Raji (cell line): ENCODE results near the gene SLC13A2.

Experiments
- POLR2A ChIP-seq: IDR thresholded peaks from 2 replicates; pipeline ENCODE4 v1.6.1; 2011; ENCODE audit warnings: low read depth, low read length, control low read depth; ENCODE audit not compliant: insufficient read depth

SLC13A2 gene

DNA sequence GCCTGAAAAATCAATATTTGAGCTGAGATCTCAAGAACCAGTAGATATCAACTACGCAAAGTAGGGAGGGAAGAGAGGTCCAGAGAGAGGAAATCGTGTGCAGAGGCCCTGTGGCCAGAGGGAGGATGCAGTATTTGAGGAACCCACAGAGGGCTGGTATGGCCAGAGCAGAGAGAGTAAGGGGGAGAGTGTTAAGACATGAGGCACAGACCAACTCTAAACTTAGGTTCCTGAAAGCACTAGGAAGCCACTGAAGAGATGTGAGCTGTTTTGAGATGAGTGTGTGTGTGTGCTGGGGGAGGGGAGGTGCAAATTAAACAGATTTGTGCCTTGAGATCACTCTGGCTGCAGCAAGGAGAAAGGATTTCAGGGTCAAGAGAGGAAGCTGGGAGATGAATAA, 10.9 kb downstream of the SLC13A2 start:
- TF ChIP-seq POLR2A: no peak

DNA sequence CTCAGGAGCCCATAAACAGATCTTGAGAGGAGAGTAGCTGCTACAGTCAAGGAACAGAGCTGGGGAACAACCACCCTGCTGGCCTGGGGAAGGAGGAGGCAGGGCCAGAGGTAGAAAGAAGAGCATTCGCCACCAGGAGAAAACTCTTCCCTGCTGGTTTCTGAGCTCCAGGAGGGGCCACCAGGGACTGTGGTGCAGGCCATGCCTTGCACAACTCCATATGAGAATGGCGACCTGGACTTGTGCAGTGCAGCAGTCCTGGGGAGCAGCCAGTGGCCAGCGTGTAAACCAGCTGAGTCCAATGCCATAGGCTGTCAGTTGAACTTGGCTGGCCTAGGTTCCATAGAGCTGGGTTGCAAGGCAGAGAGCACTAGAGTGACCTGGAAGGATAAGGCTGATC, 11.6 kb downstream of the SLC13A2 start:
- no peak for TF ChIP-seq POLR2A

DNA sequence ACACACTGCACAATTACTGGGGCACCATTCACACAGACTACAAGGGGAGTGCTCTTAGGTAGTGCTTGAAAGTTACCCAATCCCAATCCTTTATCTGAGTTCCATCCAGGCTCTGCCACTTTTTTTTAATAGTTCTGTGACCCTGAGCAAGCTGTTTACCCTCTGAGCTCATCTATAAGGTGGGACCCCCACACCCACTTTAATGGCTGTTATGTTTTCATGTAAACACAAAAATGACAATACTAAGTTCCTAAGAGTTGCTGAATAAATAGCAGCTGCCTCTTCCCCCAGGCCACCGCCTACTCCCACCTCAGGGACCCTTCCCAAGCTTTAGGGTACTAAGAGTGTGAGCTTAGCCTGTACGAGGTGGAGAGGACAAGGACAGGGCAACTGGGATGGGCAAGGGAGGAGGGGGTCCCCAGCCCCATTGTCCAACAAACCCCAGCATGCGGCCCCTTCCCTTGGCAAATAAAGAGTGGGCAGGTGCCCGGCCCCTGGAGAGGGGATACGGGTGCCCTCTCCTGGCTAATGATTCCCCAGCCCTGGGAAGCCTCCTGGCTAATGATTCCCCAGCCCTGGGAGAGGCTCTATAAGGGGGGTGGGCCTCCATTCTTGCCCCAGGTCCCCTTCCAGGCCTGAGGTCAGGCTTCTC, 14.6 kb downstream of the SLC13A2 start:
- no peak for TF ChIP-seq POLR2A

DNA sequence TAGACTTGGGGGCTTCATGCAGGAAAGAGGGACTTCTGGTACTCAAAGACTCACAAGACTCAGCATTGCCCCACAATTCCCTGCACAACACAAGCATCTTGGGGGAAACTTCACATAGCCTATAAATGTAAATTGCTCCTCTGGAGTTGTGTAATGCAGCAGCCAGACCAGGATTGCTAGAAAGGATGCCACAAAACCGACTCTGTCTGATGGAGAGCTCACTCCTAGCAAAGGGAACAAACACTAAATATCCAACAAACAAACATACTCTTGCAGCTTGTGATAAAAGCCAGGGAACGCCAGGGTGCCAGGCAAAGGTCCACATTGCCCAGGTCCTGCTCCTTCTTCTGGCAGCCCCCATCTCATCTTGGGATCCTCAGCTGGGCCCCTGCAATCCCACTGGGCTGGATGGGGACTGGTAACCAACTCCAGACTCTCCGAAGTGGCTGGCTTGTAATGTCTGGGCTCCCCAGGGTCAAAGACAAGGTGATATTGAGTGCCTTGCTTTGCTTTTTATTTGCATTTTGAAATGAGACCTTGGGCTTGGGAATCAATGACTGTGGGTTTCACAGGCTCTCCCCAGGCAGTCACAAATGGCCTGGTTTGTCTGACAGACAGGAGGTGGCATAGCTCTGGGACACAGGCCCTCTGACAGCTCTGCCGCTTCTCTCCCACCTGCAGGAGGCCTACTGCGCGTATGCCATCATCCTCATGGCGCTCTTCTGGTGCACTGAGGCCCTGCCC, 15.3 kb downstream of the SLC13A2 start:
- TF ChIP-seq POLR2A: no peak

DNA sequence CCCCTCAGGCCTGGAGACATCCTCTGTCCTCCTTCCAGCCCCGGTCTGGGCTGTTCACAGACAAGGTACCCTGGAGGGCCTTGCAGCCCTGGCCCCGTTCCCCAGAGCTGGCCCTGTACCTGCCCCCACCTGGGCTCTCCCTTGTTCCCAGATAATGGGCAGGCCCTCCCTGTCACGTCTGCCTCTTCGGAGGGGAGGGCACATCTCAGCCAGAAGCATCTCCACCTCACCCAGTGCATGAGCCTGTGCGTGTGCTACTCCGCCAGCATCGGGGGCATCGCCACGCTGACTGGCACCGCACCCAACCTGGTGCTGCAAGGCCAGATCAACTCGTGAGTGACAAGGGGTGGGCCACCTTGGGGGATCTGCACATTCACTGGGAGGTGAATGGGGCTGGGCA, 17.8 kb downstream of the SLC13A2 start:
- no peak for TF ChIP-seq POLR2A

DNA sequence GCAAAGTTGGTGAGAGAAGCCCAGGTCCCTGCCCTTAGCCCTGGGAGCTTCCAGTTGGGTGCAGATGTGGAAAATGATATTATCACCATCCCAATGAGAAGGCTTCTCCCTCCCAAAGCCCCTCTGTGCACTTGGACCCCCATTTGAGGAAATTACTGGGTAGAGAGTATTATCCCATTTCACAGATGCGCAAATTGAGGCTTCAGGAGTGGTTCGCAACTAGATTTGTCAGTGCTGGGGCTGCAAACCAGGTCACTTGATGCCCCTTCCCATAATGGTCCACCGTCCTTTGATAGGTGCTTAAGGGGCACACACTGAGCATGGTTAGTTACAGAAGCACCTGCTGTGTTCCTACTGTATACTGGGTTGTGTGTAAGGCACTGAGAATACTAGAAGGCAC, 18.4 kb downstream of the SLC13A2 start:
- no peak for TF ChIP-seq POLR2A

DNA sequence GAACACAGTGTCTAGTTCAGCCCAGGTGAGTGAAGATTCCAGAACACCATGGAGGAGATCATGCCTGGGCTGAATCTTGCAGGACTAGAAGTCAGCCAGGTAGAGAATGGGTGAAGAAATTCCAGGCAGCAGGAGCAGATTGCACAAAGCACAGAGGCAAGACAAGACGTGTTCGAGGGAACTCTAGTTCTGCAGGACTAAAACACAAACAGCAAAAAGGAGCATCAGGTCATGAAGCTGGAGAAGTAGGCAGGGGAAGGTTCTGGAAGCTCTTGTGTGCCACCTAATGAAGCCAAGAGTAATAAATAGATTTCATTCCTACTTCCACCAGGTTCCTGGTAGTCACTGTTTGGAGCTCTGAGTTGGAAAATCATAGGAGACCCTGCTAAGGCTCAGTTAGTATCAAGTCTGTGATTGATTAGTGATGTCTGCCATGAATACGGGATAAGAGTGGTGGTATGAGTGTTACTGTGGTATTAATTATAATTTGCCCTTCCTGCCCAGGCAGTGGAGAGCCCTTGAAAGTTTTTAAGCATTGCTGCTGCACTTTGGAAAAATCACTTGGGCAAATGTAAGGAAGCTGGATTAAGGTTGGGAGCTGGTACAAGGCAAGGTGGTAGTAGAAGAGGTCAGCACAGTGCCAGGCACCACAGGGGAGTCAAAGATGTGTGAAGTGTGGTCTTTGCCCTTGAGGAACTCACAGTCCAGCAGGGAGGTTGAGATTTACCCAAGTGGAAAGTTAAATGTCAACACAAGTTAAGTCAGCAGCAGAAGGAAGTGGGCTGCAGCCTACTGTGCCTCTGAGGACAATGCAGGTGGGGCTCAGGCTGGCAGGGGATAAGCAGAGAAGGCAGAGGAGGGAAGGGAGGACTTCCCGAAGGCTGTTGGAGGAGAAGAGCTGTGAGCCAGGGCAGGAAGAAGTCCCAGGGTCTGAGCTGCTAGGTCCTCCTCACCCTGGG, 19.2 kb downstream of the SLC13A2 start:
- no peak for TF ChIP-seq POLR2A

DNA sequence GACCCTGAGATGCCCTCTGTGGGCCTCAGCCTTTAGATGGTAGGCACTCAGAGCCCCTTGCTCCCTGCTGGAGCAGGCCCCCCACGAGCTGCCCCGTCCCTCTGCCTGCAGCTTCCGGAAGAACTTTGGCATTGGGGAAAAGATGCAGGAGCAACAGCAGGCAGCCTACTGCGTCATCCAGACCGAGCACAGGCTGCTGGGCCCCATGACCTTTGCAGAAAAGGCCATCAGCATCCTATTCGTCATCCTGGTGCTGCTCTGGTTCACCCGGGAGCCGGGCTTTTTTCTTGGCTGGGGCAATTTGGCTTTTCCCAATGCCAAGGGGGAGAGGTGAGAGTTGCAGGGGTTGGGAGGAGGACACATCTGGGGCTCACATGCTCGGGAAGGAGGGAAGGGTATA, 20.0 kb downstream of the SLC13A2 start:
- no peak for TF ChIP-seq POLR2A

DNA sequence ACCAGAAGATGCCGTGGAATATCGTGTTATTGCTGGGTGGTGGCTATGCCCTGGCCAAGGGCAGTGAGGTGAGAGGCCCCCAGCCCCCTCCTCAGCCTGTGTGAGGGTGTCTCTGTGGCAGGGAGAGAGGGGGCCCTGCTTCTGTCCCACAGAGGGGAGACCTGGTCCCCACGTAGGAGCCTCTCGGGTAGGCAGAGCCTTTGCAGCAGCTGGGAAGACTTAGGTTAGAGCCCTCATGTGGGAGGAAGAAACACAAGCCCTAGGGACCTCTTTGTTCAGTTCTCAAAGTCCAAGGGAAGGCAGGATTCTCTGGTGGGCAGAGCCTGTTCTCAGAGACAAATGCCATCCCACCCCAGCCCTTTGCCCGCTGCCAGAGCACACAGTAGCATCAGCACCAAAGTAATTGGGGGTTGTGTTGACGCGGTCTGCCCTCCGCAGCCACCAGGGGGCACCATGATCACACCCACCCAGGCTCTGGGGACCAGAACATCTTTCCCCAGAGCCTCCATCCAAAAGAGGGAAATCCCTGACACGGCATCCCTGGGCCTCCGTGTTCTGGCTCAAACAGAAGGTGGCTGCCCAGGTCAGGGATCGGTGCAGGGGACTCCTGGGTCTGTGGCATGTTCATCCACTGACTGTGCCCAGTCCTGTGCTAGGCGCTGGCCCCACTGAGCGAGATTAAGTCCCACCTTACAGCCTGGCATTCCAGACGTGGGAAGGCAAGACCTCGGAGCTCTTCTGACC, 21.2 kb downstream of the SLC13A2 start:
- TF ChIP-seq POLR2A: no peak

DNA sequence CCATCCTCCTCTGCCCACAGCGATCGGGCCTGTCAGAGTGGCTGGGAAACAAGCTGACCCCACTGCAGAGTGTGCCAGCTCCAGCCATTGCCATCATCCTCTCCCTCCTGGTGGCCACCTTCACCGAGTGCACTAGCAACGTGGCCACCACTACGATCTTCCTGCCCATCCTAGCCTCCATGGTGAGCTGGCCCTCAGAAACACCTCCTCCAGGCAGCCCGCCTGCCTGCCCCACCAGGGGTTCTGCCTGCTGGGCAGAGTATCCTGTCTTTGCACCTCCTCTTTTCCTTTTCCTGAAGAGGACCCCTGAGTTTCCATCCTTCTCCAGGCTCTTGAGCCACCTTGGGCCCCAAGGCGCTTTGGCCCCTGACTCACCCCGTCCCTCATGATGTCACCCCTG, 22.2 kb downstream of the SLC13A2 start:
- TF ChIP-seq POLR2A: no peak

DNA sequence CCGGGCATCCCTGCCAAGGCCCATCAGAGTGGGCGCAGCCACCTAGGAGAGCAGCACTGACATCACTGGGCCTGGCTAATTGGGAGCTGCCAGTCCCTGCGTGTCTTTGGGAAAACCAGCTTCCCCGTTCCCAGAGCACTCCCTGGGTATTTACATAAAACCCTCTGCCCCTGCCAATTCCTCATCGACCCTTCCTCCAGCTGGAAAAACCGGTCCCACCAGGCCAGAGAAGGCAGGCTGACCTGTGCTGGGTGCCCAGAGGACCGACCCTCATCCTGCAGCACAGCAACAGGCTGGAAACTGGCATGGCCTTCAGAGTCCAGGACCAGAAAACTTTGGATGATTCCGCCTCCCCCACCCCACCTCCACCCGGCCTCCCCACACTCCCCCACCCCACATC, 24.5 kb downstream of the SLC13A2 start:
- TF ChIP-seq POLR2A: no peak

DNA sequence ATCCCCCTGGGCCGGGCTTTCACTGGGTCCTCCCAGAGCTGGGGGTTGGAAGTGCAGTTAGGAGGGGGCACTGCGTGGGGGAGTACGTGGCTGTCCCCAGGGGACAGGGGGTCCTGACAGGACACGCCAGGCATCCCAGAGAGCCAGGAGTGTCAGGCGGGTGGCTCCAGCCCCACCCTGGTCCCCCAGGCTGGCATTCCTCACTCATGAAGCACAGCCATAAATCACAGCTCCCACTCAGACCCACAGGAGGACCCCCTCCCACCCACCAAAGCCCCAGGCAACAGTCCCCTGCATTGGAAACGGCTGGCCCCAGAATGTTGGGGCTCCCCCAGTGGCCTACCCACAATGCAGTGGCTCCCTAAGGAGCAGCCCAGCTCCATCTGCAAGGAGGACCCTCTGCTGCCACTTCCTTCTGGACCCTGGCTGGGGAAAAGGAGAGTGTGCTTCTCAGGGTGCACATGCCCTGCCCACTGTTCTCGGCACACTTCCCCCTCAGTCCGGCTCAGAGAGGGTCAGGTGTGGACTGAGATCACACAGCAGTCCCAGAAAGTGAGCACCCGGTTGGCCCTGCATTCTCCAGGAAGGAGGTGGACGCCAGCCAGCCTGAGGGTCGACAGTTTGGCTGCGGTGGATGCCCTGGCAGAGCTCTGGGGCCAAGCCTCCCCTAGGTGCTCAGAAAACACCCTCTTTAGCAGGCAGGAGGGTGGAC, 25.4 kb downstream of the SLC13A2 start:
- no peak for TF ChIP-seq POLR2A

DNA sequence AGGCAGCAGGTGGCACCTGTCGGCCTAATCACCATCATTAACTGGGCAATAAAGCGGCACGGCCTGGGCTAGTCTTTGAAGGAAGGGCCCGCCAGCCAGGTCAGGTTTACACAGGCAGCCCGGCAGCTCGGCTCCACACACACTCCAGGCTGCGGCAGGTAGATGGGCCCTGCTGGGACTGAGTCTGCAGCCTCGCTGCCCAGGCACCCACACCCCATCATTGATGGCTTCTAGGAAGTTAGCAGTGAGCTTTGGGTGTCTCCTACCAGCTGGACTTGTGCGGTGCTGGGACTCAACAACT, 25.9 kb downstream of the SLC13A2 start:
- TF ChIP-seq POLR2A: no peak

DNA sequence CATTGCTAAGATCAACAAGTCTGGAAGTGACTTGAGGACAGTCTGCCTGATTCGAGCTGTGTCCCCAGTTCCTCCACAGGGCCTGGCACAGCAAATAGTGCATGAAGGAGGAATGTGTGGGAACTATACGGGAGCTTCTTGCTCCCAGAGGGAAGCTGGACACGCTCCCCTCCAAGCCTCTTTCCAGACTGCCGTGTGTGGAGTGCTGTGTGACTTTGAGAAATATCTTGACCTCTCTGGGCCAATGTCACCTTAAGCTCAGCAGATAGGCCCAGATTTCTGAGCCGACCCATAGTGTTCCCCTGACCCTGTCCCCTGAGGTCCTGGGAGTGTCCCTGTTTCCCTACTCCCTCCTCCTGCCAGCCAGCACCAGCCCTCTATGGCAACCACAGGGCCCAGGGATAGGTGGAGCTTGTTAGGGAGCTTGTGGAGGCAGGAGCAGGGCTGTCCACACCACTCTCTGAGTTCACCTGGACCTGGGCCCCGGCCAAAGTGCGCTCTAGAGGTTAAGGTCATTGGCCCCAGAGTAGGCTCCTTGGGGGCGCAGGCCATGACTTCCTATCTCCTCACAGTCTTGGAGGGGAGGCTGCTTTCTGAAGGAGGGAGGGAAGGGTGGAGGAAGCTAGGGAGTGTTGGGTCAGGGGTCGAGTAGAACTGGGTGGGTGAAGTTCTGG, 26.4 kb downstream of the SLC13A2 start:
- TF ChIP-seq POLR2A: no peak
